DND-41 (cell line): ENCODE measurements around the gene POLR1G.

ENCODE experiments used
- EZH2 ChIP-seq: IDR thresholded peaks from 3 replicates; pipeline ENCODE4 v1.6.1; 2012; ENCODE audit warnings: borderline replicate concordance, low read depth, mild to moderate bottlenecking, moderate library complexity, low read length, inconsistent platforms; ENCODE audit not compliant: severe bottlenecking
- TF ChIP-seq, protein P1 (sequence below): IDR thresholded peaks from 2 replicates; pipeline ENCODE4 v1.5.1; 2012; ENCODE audit warnings: borderline replicate concordance, low read length, moderate library complexity, mild to moderate bottlenecking; ENCODE audit not compliant: poor library complexity, severe bottlenecking; ENCODE audit errors: extremely low read depth

DNA sequence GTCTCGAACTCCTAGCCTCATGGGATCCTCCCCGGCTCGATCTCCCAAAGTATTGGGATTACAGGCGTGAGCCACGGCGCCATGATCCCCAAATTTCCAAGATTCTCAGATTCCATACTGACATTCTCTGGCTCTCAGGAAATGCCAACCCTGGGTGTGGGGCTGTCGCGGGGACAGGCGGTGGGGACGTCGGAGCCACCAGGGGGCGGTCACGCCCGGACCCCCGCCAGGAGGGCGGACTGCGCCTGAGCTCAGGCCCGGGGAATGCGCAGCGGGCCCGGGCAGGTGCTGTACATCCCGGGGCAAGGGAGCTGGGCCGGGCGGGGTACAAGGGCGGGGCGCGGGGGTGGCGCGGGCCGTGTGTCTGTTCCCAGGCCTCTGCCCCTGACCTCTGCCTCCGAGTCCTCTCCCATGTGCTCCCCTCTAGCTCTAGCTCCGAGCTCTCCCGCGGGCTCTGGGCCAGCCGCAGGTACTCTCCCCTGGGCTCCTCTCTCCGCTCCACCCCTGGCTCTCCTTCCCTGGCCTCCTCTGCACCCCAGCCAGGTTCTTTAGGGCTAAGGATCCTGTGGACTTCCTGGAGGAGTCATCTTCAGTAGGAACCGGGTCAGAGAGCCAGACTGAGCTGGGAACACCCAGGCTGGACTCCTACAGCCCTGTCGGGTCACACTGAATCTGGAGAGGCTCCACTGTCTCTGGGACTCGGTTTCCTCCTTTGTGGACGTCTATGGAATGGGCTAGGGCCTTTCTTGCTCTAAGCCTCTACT, 4.0 kb upstream of the POLR1G start:
- TF ChIP-seq, protein P1, sequence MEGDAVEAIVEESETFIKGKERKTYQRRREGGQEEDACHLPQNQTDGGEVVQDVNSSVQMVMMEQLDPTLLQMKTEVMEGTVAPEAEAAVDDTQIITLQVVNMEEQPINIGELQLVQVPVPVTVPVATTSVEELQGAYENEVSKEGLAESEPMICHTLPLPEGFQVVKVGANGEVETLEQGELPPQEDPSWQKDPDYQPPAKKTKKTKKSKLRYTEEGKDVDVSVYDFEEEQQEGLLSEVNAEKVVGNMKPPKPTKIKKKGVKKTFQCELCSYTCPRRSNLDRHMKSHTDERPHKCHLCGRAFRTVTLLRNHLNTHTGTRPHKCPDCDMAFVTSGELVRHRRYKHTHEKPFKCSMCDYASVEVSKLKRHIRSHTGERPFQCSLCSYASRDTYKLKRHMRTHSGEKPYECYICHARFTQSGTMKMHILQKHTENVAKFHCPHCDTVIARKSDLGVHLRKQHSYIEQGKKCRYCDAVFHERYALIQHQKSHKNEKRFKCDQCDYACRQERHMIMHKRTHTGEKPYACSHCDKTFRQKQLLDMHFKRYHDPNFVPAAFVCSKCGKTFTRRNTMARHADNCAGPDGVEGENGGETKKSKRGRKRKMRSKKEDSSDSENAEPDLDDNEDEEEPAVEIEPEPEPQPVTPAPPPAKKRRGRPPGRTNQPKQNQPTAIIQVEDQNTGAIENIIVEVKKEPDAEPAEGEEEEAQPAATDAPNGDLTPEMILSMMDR, result peak; percentile 29
- no peak for TF ChIP-seq EZH2
